Tibial artery (tissue), 4 donors: ENCODE results near the gene PPP1R3F.
"Not testable (repeated sequence)": the region's sequence is repeated elsewhere in the genome, so short reads cannot be mapped to it uniquely, and the experiment has no call there.

Experiments used
- DNase-seq, 2 donors: peaks; one replicate each; pipeline ENCODE4 v3.0.0-alpha.2; 2019
- H3K27ac ChIP-seq, 2 donors: fragments of 200-600 bp; sonication (generic) in 1 of 2; 1 replicate in 1 of 2; 2 replicates in 1 of 2; pipeline ENCODE4 v1.5.1; 2018 to 2019; ENCODE audit warnings: mild to moderate bottlenecking in 1 of 2
- H3K27me3 ChIP-seq, 2 donors: fragments of 200-600 bp; sonication (generic) in 1 of 2; one replicate each; pipeline versions ENCODE4 v1.5.1 to v1.6.0; 2016 to 2019
- H3K36me3 ChIP-seq, 3 donors: fragments of 200-600 bp; sonication (generic) in 2 of 3; one replicate each; pipeline ENCODE4 v1.5.1; 2016 to 2019; ENCODE audit warnings: mild to moderate bottlenecking in 2 of 3
- H3K4me1 ChIP-seq, 4 donors: fragments of 200-600 bp; sonication (generic) in 2 of 4; 1 replicate in 3 of 4; 2 replicates in 1 of 4; pipeline ENCODE4 v1.5.1; 2016 to 2019
- H3K4me3 ChIP-seq, 2 donors: fragments of 200-600 bp; sonication (generic) in 1 of 2; 1 replicate in 1 of 2; 2 replicates in 1 of 2; pipeline ENCODE4 v1.5.1; 2018 to 2019; ENCODE audit warnings: mild to moderate bottlenecking in 2 of 2
- H3K9me3 ChIP-seq, 3 donors: fragments of 200-600 bp; sonication (generic) in 1 of 3; one replicate each; pipeline ENCODE4 v1.5.1; 2016 to 2019
- CTCF ChIP-seq, 2 experiments: fragments of 200-600 bp in 1 of 2; fragments of 450-650 bp in 1 of 2; IDR thresholded peaks; one replicate each; pipeline ENCODE4 v1.5.1; 2017 to 2019; ENCODE audit warnings: antibody characterized with exemption in 2 of 2, mild to moderate bottlenecking in 1 of 2, moderate library complexity in 1 of 2
- intact Hi-C: fragments of 100-400 bp; cut with DNase I; formaldehyde crosslinking; loops from one replicate; pipeline ENCODE4 v1.15.0; 2023; ENCODE audit warnings: low total_unique reads

PPP1R3F gene

GRCh38 chrX:49291615-49292337 is 22.2 kb downstream of the PPP1R3F start:
- peak in 1 of 2 donors; percentile 70 for DNase-seq

GRCh38 chrX:49292400-49293362 is 23.1 kb downstream of the PPP1R3F start:
- no peak for DNase-seq
- H3K27me3 ChIP-seq = no peaks in the 10 kb centered on the region
- TF ChIP-seq CTCF (IDR thresholded peaks at IDR 0.05) = no peak
- no peaks in the 10 kb centered on the region for H3K36me3 ChIP-seq
- no peaks in the 10 kb centered on the region for H3K4me1 ChIP-seq
- no peak overlapping the region for H3K27ac ChIP-seq
- H3K9me3 ChIP-seq = no peaks in the 10 kb centered on the region
- intact Hi-C loops = no loop called here
- H3K4me3 ChIP-seq = no peak overlapping the region

More at GRCh38 chrX:49291615-49292337, 22.2 kb downstream of the PPP1R3F start:
- no peak overlapping the region for H3K27ac ChIP-seq
- no peaks in the 10 kb centered on the region for H3K9me3 ChIP-seq
- intact Hi-C loops = no loop called here
- TF ChIP-seq CTCF (IDR thresholded peaks at IDR 0.05) = peak; percentile 45 to 52
- no peaks in the 10 kb centered on the region for H3K27me3 ChIP-seq
- H3K4me3 ChIP-seq = no peak overlapping the region
- H3K36me3 ChIP-seq = no peaks in the 10 kb centered on the region
- no peaks in the 10 kb centered on the region for H3K4me1 ChIP-seq

- H3K36me3 ChIP-seq, intact Hi-C loops, DNase-seq, H3K27me3 ChIP-seq, H3K4me3 ChIP-seq, H3K4me1 ChIP-seq, H3K9me3 ChIP-seq, H3K27ac ChIP-seq: not testable (repeated sequence)
Observed at GRCh38 chrX:49299293-49299692, 29.7 kb downstream of the PPP1R3F start.

- no peak for TF ChIP-seq CTCF (IDR thresholded peaks at IDR 0.05)
- Histone ChIP-seq H3K9me3 (no peaks in the 10 kb centered on the region), H3K4me3 (no peak overlapping the region), H3K27me3 (no peaks in the 10 kb centered on the region), H3K27ac (no peak overlapping the region), H3K4me1 (no peaks in the 10 kb centered on the region), H3K36me3 (no peaks in the 10 kb centered on the region)
- intact Hi-C loops = no loop called here
- DNase-seq = no peak
Observed at GRCh38 chrX:49300703-49301102, 31.1 kb downstream of the PPP1R3F start.

GRCh38 chrX:49303346-49303745 is 33.8 kb downstream of the PPP1R3F start, which contains the start of gene GAGE10:
GAGE10 (plus strand) TSS chrX:49303646; CDS start chrX:49304860, 1,214 bp downstream.
- intact Hi-C loops = no loop called here
- no peak for DNase-seq
- no peak for TF ChIP-seq CTCF (IDR thresholded peaks at IDR 0.05)
- H3K9me3 ChIP-seq = no peaks in the 10 kb centered on the region
- H3K27me3 ChIP-seq = no peaks in the 10 kb centered on the region
- H3K36me3 ChIP-seq = no peaks in the 10 kb centered on the region
- H3K27ac ChIP-seq = no peak within 1 kb of the TSS
- no peak within 1 kb of the TSS for H3K4me3 ChIP-seq
- peaks cover 0 to 1% (median 0%) of the 10 kb centered on the region in 4 donors for H3K4me1 ChIP-seq

GRCh38 chrX:49307775-49308174 is 38.2 kb downstream of the PPP1R3F start:
- intact Hi-C loops, H3K27ac ChIP-seq: not testable (repeated sequence)

More at GRCh38 chrX:49307775-49308174, 38.2 kb downstream of the PPP1R3F start:
- H3K27me3 ChIP-seq, H3K9me3 ChIP-seq, H3K4me3 ChIP-seq, DNase-seq, H3K36me3 ChIP-seq: not testable (repeated sequence)
- peaks cover 0 to 16% (median 7%) of the 10 kb centered on the region in 4 donors for H3K4me1 ChIP-seq
